ENCODE results near the gene PCGF2.

PCGF2 gene

GRCh38 chr17:38717139-38717745 is 30.9 kb downstream of the PCGF2 start:
- no peak overlapping the region for H3K4me3 ChIP-seq (replicated peaks; ENCODE audit: low read depth, low read length)
- H3K27me3 ChIP-seq (replicated peaks; ENCODE audit: control insufficient read depth, insufficient read depth, low read length), result no peaks in the 10 kb centered on the region
- no peak for DNase-seq (ENCODE audit: extremely low read depth, insufficient read length)
- TF ChIP-seq, protein P1, sequence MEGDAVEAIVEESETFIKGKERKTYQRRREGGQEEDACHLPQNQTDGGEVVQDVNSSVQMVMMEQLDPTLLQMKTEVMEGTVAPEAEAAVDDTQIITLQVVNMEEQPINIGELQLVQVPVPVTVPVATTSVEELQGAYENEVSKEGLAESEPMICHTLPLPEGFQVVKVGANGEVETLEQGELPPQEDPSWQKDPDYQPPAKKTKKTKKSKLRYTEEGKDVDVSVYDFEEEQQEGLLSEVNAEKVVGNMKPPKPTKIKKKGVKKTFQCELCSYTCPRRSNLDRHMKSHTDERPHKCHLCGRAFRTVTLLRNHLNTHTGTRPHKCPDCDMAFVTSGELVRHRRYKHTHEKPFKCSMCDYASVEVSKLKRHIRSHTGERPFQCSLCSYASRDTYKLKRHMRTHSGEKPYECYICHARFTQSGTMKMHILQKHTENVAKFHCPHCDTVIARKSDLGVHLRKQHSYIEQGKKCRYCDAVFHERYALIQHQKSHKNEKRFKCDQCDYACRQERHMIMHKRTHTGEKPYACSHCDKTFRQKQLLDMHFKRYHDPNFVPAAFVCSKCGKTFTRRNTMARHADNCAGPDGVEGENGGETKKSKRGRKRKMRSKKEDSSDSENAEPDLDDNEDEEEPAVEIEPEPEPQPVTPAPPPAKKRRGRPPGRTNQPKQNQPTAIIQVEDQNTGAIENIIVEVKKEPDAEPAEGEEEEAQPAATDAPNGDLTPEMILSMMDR (IDR thresholded peaks at IDR 0.05; ENCODE audit: insufficient read depth, low read length, poor library complexity, severe bottlenecking), result no peak
- H3K36me3 ChIP-seq (ENCODE audit: control insufficient read depth, insufficient read depth, low read length), result peaks cover 52% of the 10 kb centered on the region

- no peak overlapping the region for H3K4me3 ChIP-seq (replicated peaks; ENCODE audit: low read depth, low read length)
- TF ChIP-seq, protein P1 (IDR thresholded peaks at IDR 0.05; ENCODE audit: insufficient read depth, low read length, poor library complexity, severe bottlenecking), result no peak
- H3K36me3 ChIP-seq (ENCODE audit: control insufficient read depth, insufficient read depth, low read length), result peaks cover 57% of the 10 kb centered on the region
- DNase-seq (ENCODE audit: extremely low read depth, insufficient read length), result no peak
- H3K27me3 ChIP-seq (replicated peaks; ENCODE audit: control insufficient read depth, insufficient read depth, low read length), result no peaks in the 10 kb centered on the region
Observed at GRCh38 chr17:38716368-38717005, 31.6 kb downstream of the PCGF2 start.

GRCh38 chr17:38715216-38715943 is 32.8 kb downstream of the PCGF2 start:
- Histone ChIP-seq H3K36me3 (ENCODE audit: control insufficient read depth, insufficient read depth, low read length) (peaks cover 59% of the 10 kb centered on the region), H3K4me3 (replicated peaks; ENCODE audit: low read depth, low read length) (no peak overlapping the region), H3K27me3 (replicated peaks; ENCODE audit: control insufficient read depth, insufficient read depth, low read length) (no peaks in the 10 kb centered on the region)
- TF ChIP-seq, protein P1 (IDR thresholded peaks at IDR 0.05; ENCODE audit: insufficient read depth, low read length, poor library complexity, severe bottlenecking), result no peak
- DNase-seq (ENCODE audit: extremely low read depth, insufficient read length), result no peak

GRCh38 chr17:38713456-38714075 is 34.6 kb downstream of the PCGF2 start:
- peaks cover 62% of the 10 kb centered on the region for H3K36me3 ChIP-seq (ENCODE audit: control insufficient read depth, insufficient read depth, low read length)
- TF ChIP-seq, protein P1 (IDR thresholded peaks at IDR 0.05; ENCODE audit: insufficient read depth, low read length, poor library complexity, severe bottlenecking), result no peak
- no peak overlapping the region for H3K4me3 ChIP-seq (replicated peaks; ENCODE audit: low read depth, low read length)
- DNase-seq (ENCODE audit: extremely low read depth, insufficient read length), result no peak
- no peaks in the 10 kb centered on the region for H3K27me3 ChIP-seq (replicated peaks; ENCODE audit: control insufficient read depth, insufficient read depth, low read length)

DNA sequence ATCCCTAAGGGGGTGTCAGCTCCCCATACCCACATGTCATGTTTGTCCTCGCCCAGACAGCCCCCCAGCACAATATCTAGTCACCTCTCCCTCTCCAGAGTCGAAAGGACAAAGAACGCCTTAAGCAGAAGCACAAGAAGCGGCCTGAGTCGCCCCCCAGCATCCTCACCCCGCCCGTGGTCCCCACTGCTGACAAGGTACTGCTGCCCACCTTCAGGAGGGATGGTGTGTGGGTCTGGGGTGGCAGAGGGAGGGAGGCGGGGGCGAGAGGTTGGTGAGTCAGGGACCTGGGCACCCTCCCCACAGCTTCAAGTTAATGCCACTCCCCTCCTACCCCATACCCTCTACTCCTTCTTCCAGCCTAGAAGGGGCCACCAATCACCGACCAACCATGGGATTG is 35.5 kb downstream of the PCGF2 start:
- TF ChIP-seq, protein P1 (IDR thresholded peaks at IDR 0.05; ENCODE audit: insufficient read depth, low read length, poor library complexity, severe bottlenecking), result no peak
- Histone ChIP-seq H3K27me3 (replicated peaks; ENCODE audit: control insufficient read depth, insufficient read depth, low read length) (no peaks in the 10 kb centered on the region), H3K4me3 (replicated peaks; ENCODE audit: low read depth, low read length) (no peak overlapping the region), H3K36me3 (ENCODE audit: control insufficient read depth, insufficient read depth, low read length) (peaks cover 58% of the 10 kb centered on the region)
- no peak for DNase-seq (ENCODE audit: extremely low read depth, insufficient read length)

Measured in GM06990 (cell line).